ENCODE data around the gene SCAMP4. TPM values are rescaled to one million over a fixed set of nuclear protein-coding genes. Genes with fewer than 3 reads are reported as not detected.
A peak's percentile ranks its signal among the peaks of the same experiment; 100 is the strongest.

SCAMP4 gene
- total RNA-seq, 1 donor, result 70.6 TPM

DNA sequence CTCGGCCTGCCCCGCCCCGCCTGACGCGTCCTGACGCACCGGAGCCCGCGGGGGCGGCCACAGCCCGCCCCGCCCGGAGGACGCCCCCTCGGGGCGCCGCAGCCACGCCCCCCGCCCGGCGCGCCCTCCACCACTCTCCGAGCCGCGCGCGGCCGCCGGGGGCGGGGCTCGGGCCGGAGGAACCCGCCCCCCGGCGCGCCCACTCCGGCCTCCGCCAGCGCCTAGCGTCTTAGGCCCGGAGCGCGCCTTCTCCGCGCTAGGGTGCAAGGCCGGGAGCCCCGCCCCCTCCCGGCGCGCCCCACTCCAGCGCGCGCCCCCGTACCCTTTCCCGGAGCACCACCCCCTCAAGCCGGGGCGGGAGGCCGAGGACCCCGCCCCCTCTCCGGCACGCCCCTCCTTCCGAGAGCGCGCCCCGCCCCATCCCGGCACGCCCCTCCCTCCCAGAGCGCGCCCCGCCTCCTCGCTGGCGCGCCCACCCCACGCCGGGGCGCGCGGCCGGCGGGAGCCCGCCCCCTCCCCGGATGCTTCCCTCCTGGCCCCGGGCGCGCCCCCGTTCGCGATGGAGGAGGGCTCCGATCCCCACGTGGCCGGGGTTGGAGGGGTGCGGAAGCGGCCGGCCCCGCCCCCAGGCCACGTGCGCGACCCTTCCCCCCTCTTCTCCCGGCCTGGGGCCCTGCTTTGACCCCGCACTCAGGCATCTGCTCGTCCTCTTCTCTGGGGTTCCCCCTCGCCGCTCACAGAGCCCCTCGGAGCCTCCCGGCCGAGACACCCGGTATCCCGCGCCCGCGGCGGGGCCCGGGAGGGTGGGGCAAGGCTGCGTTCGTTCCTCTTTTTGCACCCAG is 41.3 kb upstream of the SCAMP4 start:
- peaks cover 33% of the 10 kb centered on the region for H4K20me1 ChIP-seq (ENCODE audit: insufficient read depth, low read length)
- peaks cover 48% of the 10 kb centered on the region for H3K79me2 ChIP-seq (ENCODE audit: insufficient read depth, low read length)
- no peaks in the 10 kb centered on the region for H3K9me3 ChIP-seq (ENCODE audit: low read depth, low read length)
- H3K27me3 ChIP-seq (ENCODE audit: insufficient read depth, low read length), result no peaks in the 10 kb centered on the region
- DNase-seq (ENCODE audit: insufficient read length, low spot score, missing footprints), result peak; percentile 100
- peak overlapping the region; percentile 87 for H3K4me2 ChIP-seq (ENCODE audit: insufficient read depth, low read length)
- H3K4me1 ChIP-seq (ENCODE audit: insufficient read depth, low read length), result peaks cover 19% of the 10 kb centered on the region
- TF ChIP-seq, protein P1, sequence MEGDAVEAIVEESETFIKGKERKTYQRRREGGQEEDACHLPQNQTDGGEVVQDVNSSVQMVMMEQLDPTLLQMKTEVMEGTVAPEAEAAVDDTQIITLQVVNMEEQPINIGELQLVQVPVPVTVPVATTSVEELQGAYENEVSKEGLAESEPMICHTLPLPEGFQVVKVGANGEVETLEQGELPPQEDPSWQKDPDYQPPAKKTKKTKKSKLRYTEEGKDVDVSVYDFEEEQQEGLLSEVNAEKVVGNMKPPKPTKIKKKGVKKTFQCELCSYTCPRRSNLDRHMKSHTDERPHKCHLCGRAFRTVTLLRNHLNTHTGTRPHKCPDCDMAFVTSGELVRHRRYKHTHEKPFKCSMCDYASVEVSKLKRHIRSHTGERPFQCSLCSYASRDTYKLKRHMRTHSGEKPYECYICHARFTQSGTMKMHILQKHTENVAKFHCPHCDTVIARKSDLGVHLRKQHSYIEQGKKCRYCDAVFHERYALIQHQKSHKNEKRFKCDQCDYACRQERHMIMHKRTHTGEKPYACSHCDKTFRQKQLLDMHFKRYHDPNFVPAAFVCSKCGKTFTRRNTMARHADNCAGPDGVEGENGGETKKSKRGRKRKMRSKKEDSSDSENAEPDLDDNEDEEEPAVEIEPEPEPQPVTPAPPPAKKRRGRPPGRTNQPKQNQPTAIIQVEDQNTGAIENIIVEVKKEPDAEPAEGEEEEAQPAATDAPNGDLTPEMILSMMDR (IDR thresholded peaks at IDR 0.05; ENCODE audit: extremely low read depth, low read depth, low read length), result no peak
- H2AFZ ChIP-seq (ENCODE audit: low read length), result peak overlapping the region; percentile 80
- H3K36me3 ChIP-seq (ENCODE audit: insufficient read depth, low read length), result no peaks in the 10 kb centered on the region
- peak overlapping the region; percentile 72 for H3K27ac ChIP-seq (ENCODE audit: low read depth, low read length)
- peak overlapping the region; percentile 89 for H3K4me3 ChIP-seq (ENCODE audit: insufficient read depth, low read length)

DNA sequence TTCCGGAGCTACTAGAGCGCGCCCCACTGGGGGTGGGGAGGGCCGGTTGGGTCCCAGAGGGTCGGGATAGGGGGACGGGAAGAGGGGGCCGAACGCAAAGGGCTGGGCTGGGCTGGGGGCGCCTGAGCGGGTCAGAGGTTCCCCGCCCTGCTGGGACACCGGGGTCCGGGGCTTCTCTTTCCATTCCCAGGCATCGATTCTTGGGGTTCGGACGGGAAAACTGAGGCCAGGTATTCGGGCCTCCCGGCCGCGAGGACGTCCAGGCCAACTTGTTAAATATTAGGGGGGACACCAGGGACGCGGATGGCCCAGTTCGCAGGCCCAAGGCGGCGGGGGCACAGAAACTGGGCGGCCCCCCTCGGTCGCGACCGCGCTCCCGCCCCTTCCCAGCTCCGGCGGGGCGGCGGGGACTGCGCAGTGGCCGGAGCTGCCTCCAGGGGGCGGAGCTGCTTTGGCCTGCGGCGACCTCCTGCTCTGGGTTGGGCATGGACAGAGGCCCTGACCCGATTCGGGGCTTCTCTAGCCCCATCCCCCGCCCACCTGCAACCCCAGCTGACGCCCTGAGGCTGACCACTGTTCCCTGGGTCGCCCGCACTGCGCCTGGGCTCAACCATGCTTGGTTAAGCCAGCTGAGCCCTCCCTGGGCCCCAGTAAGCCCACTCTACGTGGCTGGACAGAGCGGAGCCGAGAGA is 40.6 kb upstream of the SCAMP4 start:
- DNase-seq (ENCODE audit: insufficient read length, low spot score, missing footprints), result peak; percentile 99
- H3K4me2 ChIP-seq (ENCODE audit: insufficient read depth, low read length), result peak overlapping the region; percentile 87
- peaks cover 26% of the 10 kb centered on the region for H4K20me1 ChIP-seq (ENCODE audit: insufficient read depth, low read length)
- TF ChIP-seq, protein P1 (IDR thresholded peaks at IDR 0.05; ENCODE audit: extremely low read depth, low read depth, low read length), result peak; percentile 57
- H3K27ac ChIP-seq (ENCODE audit: low read depth, low read length), result peak overlapping the region; percentile 72
- H3K27me3 ChIP-seq (ENCODE audit: insufficient read depth, low read length), result no peaks in the 10 kb centered on the region
- H3K79me2 ChIP-seq (ENCODE audit: insufficient read depth, low read length), result peaks cover 40% of the 10 kb centered on the region
- H3K9me3 ChIP-seq (ENCODE audit: low read depth, low read length), result no peaks in the 10 kb centered on the region
- peak overlapping the region; percentile 87 for H3K4me3 ChIP-seq (ENCODE audit: insufficient read depth, low read length)
- H3K4me1 ChIP-seq (ENCODE audit: insufficient read depth, low read length), result peaks cover 19% of the 10 kb centered on the region
- peak overlapping the region; percentile 80 for H2AFZ ChIP-seq (ENCODE audit: low read length)
- H3K36me3 ChIP-seq (ENCODE audit: insufficient read depth, low read length), result no peaks in the 10 kb centered on the region

DNA sequence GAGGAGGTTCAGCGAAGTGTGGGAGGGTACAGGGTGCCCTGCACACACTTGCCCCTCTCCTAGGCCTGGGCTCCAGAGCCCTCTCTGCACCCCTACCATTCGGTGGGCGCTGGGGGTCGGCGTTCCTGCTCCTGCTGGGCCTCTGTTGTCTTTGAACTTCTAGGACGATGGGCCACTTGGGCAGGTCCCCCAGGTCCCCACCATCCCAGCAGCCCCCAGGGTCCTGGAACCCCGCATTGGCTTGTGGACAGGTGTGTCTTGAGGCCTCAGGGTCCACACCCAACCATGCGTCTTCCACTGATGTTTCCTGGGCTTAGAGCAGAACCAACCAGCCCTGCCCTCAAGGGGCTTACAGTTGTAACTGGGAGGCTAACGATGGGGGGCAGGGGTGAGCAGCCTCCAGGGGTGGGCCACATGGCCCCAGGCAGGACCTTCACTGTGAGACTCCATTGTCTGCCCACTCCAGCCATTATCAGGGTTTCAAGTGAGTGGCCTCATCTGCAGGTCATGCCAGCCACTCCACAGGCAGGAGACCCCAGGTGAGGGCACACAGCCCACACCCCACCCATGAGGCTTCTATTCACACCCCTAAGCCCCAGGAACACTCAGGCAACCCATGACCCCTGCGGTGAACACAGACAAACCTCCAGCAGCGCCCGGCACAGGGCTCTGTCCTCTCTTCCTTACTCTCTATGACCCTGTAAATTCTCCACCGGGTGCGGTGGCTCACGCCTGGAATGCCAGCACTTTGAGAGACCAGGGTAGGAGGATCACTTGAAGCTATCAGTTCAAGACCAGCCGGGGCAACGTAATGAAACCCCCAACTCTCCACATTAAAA is 39.8 kb upstream of the SCAMP4 start:
- TF ChIP-seq, protein P1 (IDR thresholded peaks at IDR 0.05; ENCODE audit: extremely low read depth, low read depth, low read length), result no peak
- Histone ChIP-seq H2AFZ (ENCODE audit: low read length) (peak overlapping the region; percentile 59), H3K79me2 (ENCODE audit: insufficient read depth, low read length) (peaks cover 36% of the 10 kb centered on the region), H3K4me1 (ENCODE audit: insufficient read depth, low read length) (peaks cover 15% of the 10 kb centered on the region), H4K20me1 (ENCODE audit: insufficient read depth, low read length) (peaks cover 20% of the 10 kb centered on the region), H3K36me3 (ENCODE audit: insufficient read depth, low read length) (no peaks in the 10 kb centered on the region), H3K4me2 (ENCODE audit: insufficient read depth, low read length) (peak overlapping the region; percentile 87), H3K4me3 (ENCODE audit: insufficient read depth, low read length) (peak overlapping the region; percentile 87), H3K9me3 (ENCODE audit: low read depth, low read length) (no peaks in the 10 kb centered on the region), H3K27ac (ENCODE audit: low read depth, low read length) (peak overlapping the region; percentile 72), H3K27me3 (ENCODE audit: insufficient read depth, low read length) (no peaks in the 10 kb centered on the region)
- peak; percentile 67 for DNase-seq (ENCODE audit: insufficient read length, low spot score, missing footprints)
